HEK293T (cell line): ENCODE measurements around the gene KLHDC4.

ENCODE experiments used
- BHLHE40 ChIP-seq: fragments of 450-650 bp; IDR thresholded peaks from 2 replicates; pipeline ENCODE4 v1.6.1; 2016; ENCODE audit warnings: mild to moderate bottlenecking, moderate library complexity, borderline replicate concordance
- CTBP1 ChIP-seq: fragments of 450-650 bp; IDR thresholded peaks from 2 replicates; pipeline ENCODE4 v1.6.1; 2016; ENCODE audit warnings: borderline replicate concordance
- ELF4 ChIP-seq: fragments of 450-650 bp; IDR thresholded peaks from 2 replicates; pipeline ENCODE4 v1.6.1; 2017; ENCODE audit warnings: antibody characterized with exemption
- FOXA1 ChIP-seq: fragments of 450-650 bp; IDR thresholded peaks from 2 replicates; pipeline ENCODE4 v1.6.1; 2016; ENCODE audit warnings: mild to moderate bottlenecking
- FOXK2 ChIP-seq: fragments of 450-650 bp; IDR thresholded peaks from 2 replicates; pipeline ENCODE4 v1.6.1; 2016; ENCODE audit warnings: mild to moderate bottlenecking
- FOXM1 ChIP-seq: fragments of 450-650 bp; IDR thresholded peaks from 2 replicates; pipeline ENCODE4 v1.6.1; 2017; ENCODE audit warnings: mild to moderate bottlenecking, borderline replicate concordance
- HDGF ChIP-seq: fragments of 450-650 bp; IDR thresholded peaks from 2 replicates; pipeline ENCODE4 v1.6.1; 2017; ENCODE audit warnings: antibody characterized with exemption, borderline replicate concordance
- L3MBTL2 ChIP-seq: fragments of 450-650 bp; conservative IDR thresholded peaks from 2 replicates; pipeline ENCODE4 v1.6.1; 2016; ENCODE audit warnings: mild to moderate bottlenecking
- NFRKB ChIP-seq: fragments of 450-650 bp; IDR thresholded peaks from 2 replicates; pipeline ENCODE4 v1.6.1; 2016; ENCODE audit warnings: mild to moderate bottlenecking, moderate library complexity
- PKNOX1 ChIP-seq: fragments of 450-650 bp; IDR thresholded peaks from 2 replicates; pipeline ENCODE4 v1.6.1; 2016
- SP1 ChIP-seq: fragments of 450-650 bp; IDR thresholded peaks from 2 replicates; pipeline ENCODE4 v1.6.1; 2017
- SUZ12 ChIP-seq: fragments of 450-650 bp; IDR thresholded peaks from 2 replicates; pipeline ENCODE4 v1.6.1; 2016; ENCODE audit warnings: mild to moderate bottlenecking
- TARDBP ChIP-seq: fragments of 450-650 bp; IDR thresholded peaks from 2 replicates; pipeline ENCODE4 v1.6.1; 2016
- ZNF384 ChIP-seq: fragments of 450-650 bp; IDR thresholded peaks from 2 replicates; pipeline ENCODE4 v1.6.1; 2016

GRCh38 chr16:87712184-87712762 lies 53.5 kb downstream of the KLHDC4 start:
- TF ChIP-seq FOXK2 (no peak), TARDBP (no peak), SP1 (no peak), BHLHE40 (no peak), ELF4 (no peak), PKNOX1 (no peak), FOXM1 (no peak), NFRKB (no peak), SUZ12 (no peak), L3MBTL2 (no peak), FOXA1 (no peak), ZNF384 (no peak), CTBP1 (no peak), HDGF (no peak)
